ENCODE measurements around the gene LDLRAD3.

DNA sequence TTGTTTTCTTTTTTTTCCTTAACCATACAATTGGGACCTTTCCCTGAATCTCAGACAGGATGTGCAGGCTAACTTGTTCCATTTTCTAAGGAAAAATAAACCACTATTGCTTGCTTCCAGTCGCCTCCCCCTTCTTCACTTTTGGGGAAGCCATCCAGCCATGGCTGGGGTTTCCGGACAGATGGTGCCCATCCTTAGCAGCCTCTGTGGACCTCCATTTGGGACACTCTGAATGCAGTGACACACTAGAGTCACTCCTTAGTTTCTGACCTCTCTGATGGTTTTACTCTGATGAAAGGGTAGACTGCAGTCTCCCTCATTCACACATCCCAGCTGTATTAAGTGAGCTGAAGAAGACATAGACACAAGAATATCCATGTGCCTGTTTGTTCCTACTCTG lies 198.1 kb downstream of the LDLRAD3 start:
- TF ChIP-seq ARNTL (CRISPR knock-in tag; IDR thresholded peaks at IDR 0.05; ENCODE audit: borderline replicate concordance, low read depth) (no peak), ZC3H10 (CRISPR knock-in tag; IDR thresholded peaks at IDR 0.05) (no peak), ZFP30 (CRISPR knock-in tag; IDR thresholded peaks at IDR 0.05) (no peak)
- TF ChIP-seq, protein P1, sequence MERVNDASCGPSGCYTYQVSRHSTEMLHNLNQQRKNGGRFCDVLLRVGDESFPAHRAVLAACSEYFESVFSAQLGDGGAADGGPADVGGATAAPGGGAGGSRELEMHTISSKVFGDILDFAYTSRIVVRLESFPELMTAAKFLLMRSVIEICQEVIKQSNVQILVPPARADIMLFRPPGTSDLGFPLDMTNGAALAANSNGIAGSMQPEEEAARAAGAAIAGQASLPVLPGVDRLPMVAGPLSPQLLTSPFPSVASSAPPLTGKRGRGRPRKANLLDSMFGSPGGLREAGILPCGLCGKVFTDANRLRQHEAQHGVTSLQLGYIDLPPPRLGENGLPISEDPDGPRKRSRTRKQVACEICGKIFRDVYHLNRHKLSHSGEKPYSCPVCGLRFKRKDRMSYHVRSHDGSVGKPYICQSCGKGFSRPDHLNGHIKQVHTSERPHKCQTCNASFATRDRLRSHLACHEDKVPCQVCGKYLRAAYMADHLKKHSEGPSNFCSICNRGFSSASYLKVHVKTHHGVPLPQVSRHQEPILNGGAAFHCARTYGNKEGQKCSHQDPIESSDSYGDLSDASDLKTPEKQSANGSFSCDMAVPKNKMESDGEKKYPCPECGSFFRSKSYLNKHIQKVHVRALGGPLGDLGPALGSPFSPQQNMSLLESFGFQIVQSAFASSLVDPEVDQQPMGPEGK (CRISPR knock-in tag; IDR thresholded peaks at IDR 0.05; ENCODE audit: borderline replicate concordance): no peak

Data from SK-N-SH treated with all-trans-retinoic acid at 6 μM for 48 hours (cell line).